HG02763 (cell line): ENCODE results near the gene ANKRD49.

Experiments
- ATAC-seq: cut with Tn5 transposase; IDR thresholded peaks from one replicate; pipeline ENCODE4 v1.9.1; 2021; ENCODE audit warnings: mild to moderate bottlenecking, moderate library complexity; ENCODE audit not compliant: unreplicated experiment

The ANKRD49 gene

DNA sequence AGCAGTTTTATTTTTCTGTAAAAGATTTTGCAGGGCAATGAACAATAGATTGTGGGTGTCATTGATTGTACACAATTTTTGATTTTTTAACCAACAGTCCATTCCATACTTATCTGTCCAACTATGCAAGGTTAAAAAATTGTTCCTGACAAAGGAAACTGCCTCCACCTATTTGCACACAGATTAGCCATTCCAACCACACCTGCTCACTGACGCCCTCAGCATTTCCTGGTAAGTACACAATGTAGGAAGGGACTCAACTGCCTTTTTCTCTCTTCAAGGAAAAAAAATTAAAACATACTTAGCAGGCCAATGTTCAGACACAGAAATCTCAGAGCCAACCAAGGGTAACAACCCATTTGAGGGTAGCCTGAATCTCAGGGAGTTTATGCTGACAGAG, 45.6 kb downstream of the ANKRD49 start:
- no peak for ATAC-seq

DNA sequence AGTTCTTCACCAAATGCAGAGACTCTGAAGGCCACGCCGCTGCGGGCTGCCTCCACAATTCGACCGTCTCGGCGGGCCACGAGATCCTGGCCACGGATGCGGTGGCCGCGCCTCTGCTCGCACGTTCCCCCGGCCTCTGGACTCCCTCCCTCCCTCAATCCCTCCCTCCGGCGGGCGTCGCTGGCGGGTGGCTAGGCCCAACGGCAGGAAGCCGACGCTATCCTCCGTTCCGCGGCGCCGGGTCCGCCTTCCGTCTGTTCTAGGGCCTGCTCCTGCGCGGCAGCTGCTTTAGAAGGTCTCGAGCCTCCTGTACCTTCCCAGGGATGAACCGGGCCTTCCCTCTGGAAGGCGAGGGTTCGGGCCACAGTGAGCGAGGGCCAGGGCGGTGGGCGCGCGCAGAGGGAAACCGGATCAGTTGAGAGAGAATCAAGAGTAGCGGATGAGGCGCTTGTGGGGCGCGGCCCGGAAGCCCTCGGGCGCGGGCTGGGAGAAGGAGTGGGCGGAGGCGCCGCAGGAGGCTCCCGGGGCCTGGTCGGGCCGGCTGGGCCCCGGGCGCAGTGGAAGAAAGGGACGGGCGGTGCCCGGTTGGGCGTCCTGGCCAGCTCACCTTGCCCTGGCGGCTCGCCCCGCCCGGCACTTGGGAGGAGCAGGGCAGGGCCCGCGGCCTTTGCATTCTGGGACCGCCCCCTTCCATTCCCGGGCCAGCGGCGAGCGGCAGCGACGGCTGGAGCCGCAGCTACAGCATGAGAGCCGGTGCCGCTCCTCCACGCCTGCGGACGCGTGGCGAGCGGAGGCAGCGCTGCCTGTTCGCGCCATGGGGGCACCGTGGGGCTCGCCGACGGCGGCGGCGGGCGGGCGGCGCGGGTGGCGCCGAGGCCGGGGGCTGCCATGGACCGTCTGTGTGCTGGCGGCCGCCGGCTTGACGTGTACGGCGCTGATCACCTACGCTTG, 50.2 kb downstream of the ANKRD49 start, which contains the start of gene FUT4:
Gene FUT4 (plus strand): TSS at position 227 of the 951 bp plus-strand sequence. CDS start 213 bp downstream, at position 440.
- peak; percentile 84 for ATAC-seq

DNA sequence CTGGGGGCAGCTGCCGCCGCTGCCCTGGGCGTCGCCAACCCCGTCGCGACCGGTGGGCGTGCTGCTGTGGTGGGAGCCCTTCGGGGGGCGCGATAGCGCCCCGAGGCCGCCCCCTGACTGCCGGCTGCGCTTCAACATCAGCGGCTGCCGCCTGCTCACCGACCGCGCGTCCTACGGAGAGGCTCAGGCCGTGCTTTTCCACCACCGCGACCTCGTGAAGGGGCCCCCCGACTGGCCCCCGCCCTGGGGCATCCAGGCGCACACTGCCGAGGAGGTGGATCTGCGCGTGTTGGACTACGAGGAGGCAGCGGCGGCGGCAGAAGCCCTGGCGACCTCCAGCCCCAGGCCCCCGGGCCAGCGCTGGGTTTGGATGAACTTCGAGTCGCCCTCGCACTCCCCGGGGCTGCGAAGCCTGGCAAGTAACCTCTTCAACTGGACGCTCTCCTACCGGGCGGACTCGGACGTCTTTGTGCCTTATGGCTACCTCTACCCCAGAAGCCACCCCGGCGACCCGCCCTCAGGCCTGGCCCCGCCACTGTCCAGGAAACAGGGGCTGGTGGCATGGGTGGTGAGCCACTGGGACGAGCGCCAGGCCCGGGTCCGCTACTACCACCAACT, 51.0 kb downstream of the ANKRD49 start:
- ATAC-seq, result no peak

DNA sequence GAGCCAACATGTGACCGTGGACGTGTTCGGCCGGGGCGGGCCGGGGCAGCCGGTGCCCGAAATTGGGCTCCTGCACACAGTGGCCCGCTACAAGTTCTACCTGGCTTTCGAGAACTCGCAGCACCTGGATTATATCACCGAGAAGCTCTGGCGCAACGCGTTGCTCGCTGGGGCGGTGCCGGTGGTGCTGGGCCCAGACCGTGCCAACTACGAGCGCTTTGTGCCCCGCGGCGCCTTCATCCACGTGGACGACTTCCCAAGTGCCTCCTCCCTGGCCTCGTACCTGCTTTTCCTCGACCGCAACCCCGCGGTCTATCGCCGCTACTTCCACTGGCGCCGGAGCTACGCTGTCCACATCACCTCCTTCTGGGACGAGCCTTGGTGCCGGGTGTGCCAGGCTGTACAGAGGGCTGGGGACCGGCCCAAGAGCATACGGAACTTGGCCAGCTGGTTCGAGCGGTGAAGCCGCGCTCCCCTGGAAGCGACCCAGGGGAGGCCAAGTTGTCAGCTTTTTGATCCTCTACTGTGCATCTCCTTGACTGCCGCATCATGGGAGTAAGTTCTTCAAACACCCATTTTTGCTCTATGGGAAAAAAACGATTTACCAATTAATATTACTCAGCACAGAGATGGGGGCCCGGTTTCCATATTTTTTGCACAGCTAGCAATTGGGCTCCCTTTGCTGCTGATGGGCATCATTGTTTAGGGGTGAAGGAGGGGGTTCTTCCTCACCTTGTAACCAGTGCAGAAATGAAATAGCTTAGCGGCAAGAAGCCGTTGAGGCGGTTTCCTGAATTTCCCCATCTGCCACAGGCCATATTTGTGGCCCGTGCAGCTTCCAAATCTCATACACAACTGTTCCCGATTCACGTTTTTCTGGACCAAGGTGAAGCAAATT, 51.7 kb downstream of the ANKRD49 start:
- no peak for ATAC-seq

DNA sequence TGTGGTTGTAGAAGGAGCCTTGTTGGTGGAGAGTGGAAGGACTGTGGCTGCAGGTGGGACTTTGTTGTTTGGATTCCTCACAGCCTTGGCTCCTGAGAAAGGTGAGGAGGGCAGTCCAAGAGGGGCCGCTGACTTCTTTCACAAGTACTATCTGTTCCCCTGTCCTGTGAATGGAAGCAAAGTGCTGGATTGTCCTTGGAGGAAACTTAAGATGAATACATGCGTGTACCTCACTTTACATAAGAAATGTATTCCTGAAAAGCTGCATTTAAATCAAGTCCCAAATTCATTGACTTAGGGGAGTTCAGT, 52.3 kb downstream of the ANKRD49 start:
- ATAC-seq, result no peak

DNA sequence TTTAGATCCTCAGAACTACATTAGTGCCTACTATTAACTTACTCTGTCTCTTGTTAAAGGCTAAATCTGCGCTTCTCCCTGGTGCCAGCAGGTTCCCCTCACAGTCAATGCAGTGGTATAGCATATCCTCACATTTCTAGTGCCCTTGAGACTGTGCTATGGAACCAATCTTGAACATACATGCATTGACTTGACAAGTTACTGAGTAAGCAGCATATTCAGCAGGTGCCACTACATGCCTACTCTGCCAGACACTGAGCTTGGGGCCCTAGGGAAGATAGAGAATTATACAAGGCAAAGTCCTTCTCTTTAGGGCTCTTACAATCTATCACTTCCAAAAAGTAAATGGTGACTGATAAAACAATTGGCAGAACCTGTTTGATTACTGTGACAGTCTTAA, 53.1 kb downstream of the ANKRD49 start:
- ATAC-seq, result no peak

DNA sequence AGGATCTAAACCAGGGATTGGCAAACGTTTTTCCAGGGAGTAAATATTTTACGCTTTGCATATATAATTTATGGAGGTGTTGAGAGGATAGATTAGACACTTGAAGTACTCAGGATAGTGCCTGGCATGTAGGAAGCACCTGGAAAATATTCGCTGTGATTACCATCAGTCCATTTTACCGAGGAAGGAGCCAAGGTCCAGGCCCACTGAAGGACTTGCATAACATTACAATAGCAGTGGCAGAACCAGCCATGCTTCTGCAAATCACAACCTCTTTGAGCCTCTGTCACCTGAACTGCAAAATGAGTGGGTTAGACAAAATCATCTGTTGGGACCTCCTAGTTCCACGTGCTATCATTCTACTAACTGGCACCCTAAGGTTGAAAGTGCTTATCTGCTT, 55.4 kb downstream of the ANKRD49 start:
- no peak for ATAC-seq
